OCI-LY3 (cell line): ENCODE data around the gene ABI1.

Experiments used
- CTCF ChIP-seq: fragments of 200-600, 300-600 bp; sonication (generic); IDR thresholded peaks from 2 replicates; pipeline ENCODE4 v1.5.1; 2014; ENCODE audit warnings: antibody characterized with exemption, low read length, low read depth
- EZH2phosphoT487 ChIP-seq: fragments of 200-600 bp; shearing (Covaris generic); IDR thresholded peaks from 2 replicates; pipeline ENCODE4 v1.6.1; 2018; ENCODE audit warnings: antibody characterized with exemption, mixed run types, low read depth

DNA sequence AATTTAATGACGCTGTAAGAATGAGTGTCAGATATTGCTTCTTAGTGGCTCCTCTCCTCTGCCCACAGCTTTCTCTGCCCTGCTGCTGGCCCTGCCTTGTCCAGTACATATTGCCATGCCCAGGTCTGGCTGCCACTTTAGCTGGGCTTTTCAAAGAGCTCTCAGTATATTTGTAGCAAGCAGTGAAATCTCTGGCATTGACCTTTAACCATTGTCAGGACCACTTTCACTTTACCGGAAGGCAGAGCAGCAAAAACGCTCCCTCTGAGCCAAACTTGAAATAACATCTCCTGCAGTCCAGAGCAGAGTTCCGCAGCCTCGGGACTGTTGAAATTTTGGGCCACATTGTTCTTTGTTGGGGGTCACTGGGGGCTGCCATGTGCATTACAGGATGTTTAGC lies 149.4 kb downstream of the ABI1 start:
- TF ChIP-seq CTCF (no peak), EZH2phosphoT487 (no peak)
